ENCODE results near the gene TMEM253. TPM values are rescaled to one million over a fixed set of nuclear protein-coding genes. Genes with fewer than 3 reads are reported as not detected.

The TMEM253 gene
- total RNA-seq, 1 experiment from 2014 or later: 0.59 TPM

DNA sequence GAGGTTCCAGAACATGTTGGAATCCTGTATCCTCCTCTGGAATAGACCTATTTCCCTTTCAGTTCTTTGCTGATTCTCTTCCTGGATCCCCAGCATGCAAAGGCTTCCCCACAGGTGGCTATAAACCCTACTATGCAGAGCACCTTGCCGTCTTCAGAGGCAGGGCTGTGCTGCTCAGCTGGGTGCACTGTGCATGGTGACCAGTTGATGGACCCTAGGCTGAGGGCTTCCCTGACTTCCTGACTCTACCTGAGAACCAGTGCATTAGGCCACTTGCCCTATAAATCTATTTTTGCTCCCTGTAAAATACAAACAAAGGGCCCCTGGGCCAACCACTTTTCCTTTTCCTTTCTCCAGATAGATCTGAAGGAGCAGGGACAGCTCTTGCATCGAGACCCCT lies 16.5 kb upstream of the TMEM253 start:
- no peak for ATAC-seq
- no peaks in the 10 kb centered on the region for H3K27me3 ChIP-seq (ENCODE audit: insufficient read depth, low read length)
- TF ChIP-seq TCF7L2 (IDR thresholded peaks at IDR 0.05; ENCODE audit: borderline replicate concordance, extremely low read depth, insufficient read depth, insufficient read length) (no peak), RAD21 (IDR thresholded peaks at IDR 0.05; ENCODE audit: low read depth) (no peak), CBX3 (IDR thresholded peaks at IDR 0.05; ENCODE audit: low read depth) (no peak), EZH2phosphoT487 (IDR thresholded peaks at IDR 0.05; ENCODE audit: borderline replicate concordance) (no peak), POLR2A (IDR thresholded peaks at IDR 0.05; ENCODE audit: borderline replicate concordance, extremely low read depth, insufficient read depth, insufficient read length) (no peak), POLR2AphosphoS5 (IDR thresholded peaks at IDR 0.05; ENCODE audit: low read depth, low read length) (no peak), SP1 (IDR thresholded peaks at IDR 0.05; ENCODE audit: low read depth) (no peak), EGR1 (IDR thresholded peaks at IDR 0.05; ENCODE audit: low read depth) (no peak)
- TF ChIP-seq, protein P1, sequence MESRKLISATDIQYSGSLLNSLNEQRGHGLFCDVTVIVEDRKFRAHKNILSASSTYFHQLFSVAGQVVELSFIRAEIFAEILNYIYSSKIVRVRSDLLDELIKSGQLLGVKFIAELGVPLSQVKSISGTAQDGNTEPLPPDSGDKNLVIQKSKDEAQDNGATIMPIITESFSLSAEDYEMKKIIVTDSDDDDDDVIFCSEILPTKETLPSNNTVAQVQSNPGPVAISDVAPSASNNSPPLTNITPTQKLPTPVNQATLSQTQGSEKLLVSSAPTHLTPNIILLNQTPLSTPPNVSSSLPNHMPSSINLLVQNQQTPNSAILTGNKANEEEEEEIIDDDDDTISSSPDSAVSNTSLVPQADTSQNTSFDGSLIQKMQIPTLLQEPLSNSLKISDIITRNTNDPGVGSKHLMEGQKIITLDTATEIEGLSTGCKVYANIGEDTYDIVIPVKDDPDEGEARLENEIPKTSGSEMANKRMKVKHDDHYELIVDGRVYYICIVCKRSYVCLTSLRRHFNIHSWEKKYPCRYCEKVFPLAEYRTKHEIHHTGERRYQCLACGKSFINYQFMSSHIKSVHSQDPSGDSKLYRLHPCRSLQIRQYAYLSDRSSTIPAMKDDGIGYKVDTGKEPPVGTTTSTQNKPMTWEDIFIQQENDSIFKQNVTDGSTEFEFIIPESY (IDR thresholded peaks at IDR 0.05; ENCODE audit: extremely low read depth, insufficient replicate concordance, low read length): no peak
- TF ChIP-seq, protein P2, sequence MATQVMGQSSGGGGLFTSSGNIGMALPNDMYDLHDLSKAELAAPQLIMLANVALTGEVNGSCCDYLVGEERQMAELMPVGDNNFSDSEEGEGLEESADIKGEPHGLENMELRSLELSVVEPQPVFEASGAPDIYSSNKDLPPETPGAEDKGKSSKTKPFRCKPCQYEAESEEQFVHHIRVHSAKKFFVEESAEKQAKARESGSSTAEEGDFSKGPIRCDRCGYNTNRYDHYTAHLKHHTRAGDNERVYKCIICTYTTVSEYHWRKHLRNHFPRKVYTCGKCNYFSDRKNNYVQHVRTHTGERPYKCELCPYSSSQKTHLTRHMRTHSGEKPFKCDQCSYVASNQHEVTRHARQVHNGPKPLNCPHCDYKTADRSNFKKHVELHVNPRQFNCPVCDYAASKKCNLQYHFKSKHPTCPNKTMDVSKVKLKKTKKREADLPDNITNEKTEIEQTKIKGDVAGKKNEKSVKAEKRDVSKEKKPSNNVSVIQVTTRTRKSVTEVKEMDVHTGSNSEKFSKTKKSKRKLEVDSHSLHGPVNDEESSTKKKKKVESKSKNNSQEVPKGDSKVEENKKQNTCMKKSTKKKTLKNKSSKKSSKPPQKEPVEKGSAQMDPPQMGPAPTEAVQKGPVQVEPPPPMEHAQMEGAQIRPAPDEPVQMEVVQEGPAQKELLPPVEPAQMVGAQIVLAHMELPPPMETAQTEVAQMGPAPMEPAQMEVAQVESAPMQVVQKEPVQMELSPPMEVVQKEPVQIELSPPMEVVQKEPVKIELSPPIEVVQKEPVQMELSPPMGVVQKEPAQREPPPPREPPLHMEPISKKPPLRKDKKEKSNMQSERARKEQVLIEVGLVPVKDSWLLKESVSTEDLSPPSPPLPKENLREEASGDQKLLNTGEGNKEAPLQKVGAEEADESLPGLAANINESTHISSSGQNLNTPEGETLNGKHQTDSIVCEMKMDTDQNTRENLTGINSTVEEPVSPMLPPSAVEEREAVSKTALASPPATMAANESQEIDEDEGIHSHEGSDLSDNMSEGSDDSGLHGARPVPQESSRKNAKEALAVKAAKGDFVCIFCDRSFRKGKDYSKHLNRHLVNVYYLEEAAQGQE (IDR thresholded peaks at IDR 0.05; ENCODE audit: low read depth): no peak
- intact Hi-C loops (cut with micrococcal nuclease): no loop called here
- POLR2A ChIA-PET: no interaction called here
- no peak overlapping the region for H3K27ac ChIP-seq (ENCODE audit: low read depth, low read length)
- H2AFZ ChIP-seq (ENCODE audit: low read depth, low read length, poor library complexity, severe bottlenecking): no peak overlapping the region
- no peak overlapping the region for H3K4me2 ChIP-seq (ENCODE audit: low read length)
- H3K4me3 ChIP-seq (replicated peaks in 1 of 2; ENCODE audit: low read depth in 1 of 2, low read length in 2 of 2): no peak overlapping the region
- RAD21 ChIA-PET (ENCODE audit: low non-redundant PET in 1 of 2, low total read pairs in 2 of 2, uncharacterized antibody in 2 of 2, unreplicated experiment in 2 of 2): no interaction called here
- no peaks in the 10 kb centered on the region for H3K9me2 ChIP-seq (ENCODE audit: insufficient read depth)
- BruUV-seq (replicated peaks): no TSS peak
- no peak overlapping the region for H3K9ac ChIP-seq (ENCODE audit: low read length)
- H3K9me3 ChIP-seq (ENCODE audit: control insufficient read depth in 1 of 2, insufficient read depth in 1 of 2, low read depth in 1 of 2, low read length in 2 of 2): no peaks in the 10 kb centered on the region
- no peaks in the 10 kb centered on the region for H3K79me2 ChIP-seq (ENCODE audit: insufficient read depth, low read length)
- CTCF ChIA-PET: interaction anchor here (1.4 kb wide), 1 partner anchor 70 kb away, joined by 4 read pairs; no protein-coding TSS in a partner anchor
- no peaks in the 10 kb centered on the region for H4K20me1 ChIP-seq (ENCODE audit: insufficient read depth)
- H3K36me3 ChIP-seq (ENCODE audit: control insufficient read depth in 1 of 2, insufficient read depth in 2 of 2, low read length in 2 of 2): no peaks in the 10 kb centered on the region; a peak in 1 of 4 replicates
- no peak for DNase-seq (ENCODE audit: low read depth, low spot score)
- peaks cover 3 to 29% of the 10 kb centered on the region in 2 experiments for H3K4me1 ChIP-seq (ENCODE audit: control insufficient read depth in 1 of 2, insufficient read depth in 2 of 2, low read length in 2 of 2)
